Activated CD4-positive, CD25-positive, alpha-beta regulatory T cell treated with anti-CD3 and anti-CD28 coated beads, Interleukin-2, amount 50 U/mL, for 16 hours (primary cell): Measurements from ENCODE around the gene SEC22A.

Experiments used
- DNase-seq: peaks from one replicate; pipeline ENCODE4 v3.0.0-alpha.2; 2020; ENCODE audit warnings: low read depth, low spot score

Gene SEC22A

DNA sequence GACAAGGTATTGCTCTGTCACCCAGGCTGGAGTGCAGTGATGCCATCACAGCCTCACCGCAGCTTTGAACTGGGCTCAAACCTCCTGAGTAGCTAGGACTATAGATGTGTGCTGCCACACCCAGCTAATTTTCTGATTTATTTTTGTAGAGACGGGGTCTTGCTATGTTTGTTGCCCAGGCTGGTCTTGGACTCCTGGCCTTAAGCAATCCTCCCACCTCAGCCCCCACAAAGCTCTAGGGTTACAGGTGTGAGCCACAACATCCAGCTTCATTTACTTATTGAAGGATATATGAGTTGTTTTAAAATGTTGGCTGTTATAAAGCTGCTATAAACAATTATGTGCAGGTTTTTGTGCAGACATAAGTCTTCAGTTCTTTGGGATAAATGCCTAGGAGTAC lies 62.2 kb downstream of the SEC22A start:
- DNase-seq, result no peak

GRCh38 chr3:123267821-123268220 lies 66.1 kb downstream of the SEC22A start:
- no peak for DNase-seq

- DNase-seq, result no peak
Measured at GRCh38 chr3:123270818-123271217, 69.1 kb downstream of the SEC22A start.

GRCh38 chr3:123271466-123272159 lies 69.9 kb downstream of the SEC22A start:
- DNase-seq, result no peak

GRCh38 chr3:123272547-123272946 lies 70.8 kb downstream of the SEC22A start:
- DNase-seq, result no peak

DNA sequence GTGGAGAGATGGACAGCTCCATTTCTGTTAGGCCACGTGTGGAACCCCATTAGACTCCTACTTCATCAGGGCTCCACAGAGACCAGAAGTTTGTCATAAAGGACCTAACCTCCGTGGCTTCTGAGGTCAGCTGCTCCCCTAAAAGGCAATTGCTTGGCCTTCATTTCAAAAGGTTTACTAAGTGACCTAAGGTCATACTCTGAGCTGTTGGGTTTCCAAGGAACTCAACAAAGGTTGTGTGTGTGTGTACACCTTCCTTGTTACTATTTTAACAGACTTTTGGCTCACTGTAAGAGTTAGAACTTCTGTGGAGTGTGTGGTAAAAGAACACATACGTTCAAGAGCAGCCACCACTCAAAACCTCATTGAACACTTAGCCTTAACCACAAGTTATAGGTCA lies 73.9 kb downstream of the SEC22A start:
- DNase-seq, result no peak

- DNase-seq, result no peak
Measured at GRCh38 chr3:123276346-123277006, 74.7 kb downstream of the SEC22A start.

- no peak for DNase-seq
Measured at GRCh38 chr3:123277106-123277505, 75.4 kb downstream of the SEC22A start.

GRCh38 chr3:123278446-123278845 lies 76.7 kb downstream of the SEC22A start:
- no peak for DNase-seq

- DNase-seq, result no peak
Measured at GRCh38 chr3:123279121-123279520, 77.4 kb downstream of the SEC22A start.

- no peak for DNase-seq
Measured at GRCh38 chr3:123281406-123281805, 79.7 kb downstream of the SEC22A start.

DNA sequence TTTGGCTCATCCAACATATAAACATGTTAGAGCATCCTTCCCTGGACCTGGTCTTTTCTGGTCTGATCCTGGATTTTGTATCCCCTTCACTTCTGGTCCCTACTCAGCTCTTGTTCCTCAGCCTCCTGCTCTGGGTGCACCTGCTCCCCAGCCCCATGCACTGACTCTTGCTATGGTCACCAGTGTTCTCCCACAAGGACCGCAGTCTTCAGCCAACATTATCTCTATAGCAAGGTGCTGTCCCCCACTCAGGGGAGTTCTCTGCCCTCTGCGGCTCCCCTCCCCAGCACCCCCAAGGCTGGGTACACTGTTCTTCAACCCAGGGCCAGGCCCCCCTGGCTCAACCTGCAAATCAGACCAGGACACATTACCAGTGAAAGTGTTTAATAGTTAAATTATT lies 80.2 kb downstream of the SEC22A start:
- no peak for DNase-seq

DNA sequence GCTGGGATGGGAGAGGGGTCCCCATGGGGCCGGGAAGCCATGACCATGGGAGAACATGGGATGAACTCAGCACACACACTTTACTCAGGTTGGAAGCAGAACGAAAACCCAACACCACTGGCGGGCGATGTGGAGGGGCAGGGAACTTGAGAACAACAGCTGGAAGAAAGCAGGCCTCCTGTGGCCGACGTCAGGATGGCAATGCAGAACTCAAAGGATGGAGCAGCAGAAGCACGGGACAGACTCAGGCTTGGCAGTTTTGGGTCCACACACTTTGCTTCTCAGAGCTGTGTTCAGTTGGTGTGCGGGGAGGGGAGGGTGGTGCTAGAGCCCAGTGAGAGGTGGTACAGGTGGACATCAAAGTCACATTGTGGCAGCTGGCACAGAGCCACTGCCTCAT lies 80.7 kb downstream of the SEC22A start:
- DNase-seq, result no peak

DNA sequence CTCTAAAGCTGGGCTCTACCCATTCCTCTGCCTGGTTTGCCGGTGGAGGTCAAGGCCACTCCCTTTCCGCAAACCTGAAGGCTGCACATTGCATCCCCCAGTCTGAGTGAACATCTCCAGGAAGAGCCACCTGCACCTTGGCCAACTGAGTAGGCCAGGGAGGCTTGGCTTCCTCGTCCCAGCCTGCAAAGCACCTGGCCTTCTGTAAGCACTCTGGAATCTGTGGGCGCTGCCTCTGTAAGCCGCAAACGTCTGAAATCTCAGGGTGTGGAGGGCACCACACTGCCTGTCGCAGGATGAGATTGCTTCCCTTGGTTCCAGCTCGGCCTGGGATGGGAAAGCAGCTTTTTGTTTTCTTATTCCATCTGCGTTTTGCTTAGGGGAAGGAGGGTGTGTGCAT lies 81.3 kb downstream of the SEC22A start:
- no peak for DNase-seq

DNA sequence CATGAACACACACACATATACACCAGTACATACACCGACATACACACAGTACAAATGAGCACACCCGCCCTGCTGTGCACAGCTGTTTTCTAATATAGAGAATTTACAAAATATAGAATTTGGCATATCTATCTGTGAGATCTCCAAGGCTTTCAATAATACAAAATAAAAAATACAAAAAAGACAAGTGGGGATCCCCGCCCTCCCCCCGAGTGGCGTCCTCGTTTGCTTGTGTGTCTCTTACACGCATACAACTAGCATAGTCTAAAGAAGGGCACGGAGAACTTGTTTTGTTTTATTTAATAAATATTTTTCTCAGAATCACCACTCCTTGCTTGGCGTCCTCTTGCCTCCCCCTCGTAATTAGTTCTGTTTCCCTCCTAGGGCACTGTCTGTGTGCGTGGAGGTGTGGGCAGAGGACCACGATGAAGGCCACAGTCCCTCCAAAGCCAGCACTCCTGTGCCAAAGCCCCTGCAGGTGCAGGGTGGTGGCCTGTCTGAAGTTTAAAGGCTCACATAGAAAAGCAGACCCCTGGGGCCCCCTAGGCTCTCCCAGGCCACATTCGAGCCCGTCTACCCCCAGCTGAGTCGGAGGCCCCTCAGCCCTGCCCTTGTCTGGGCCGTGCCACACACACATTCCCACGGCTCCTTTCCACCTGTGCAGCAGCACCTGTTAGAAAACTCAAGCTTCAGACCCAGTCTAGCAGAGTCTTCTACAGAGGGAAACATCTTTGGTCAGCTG lies 82.1 kb downstream of the SEC22A start:
- no peak for DNase-seq

DNA sequence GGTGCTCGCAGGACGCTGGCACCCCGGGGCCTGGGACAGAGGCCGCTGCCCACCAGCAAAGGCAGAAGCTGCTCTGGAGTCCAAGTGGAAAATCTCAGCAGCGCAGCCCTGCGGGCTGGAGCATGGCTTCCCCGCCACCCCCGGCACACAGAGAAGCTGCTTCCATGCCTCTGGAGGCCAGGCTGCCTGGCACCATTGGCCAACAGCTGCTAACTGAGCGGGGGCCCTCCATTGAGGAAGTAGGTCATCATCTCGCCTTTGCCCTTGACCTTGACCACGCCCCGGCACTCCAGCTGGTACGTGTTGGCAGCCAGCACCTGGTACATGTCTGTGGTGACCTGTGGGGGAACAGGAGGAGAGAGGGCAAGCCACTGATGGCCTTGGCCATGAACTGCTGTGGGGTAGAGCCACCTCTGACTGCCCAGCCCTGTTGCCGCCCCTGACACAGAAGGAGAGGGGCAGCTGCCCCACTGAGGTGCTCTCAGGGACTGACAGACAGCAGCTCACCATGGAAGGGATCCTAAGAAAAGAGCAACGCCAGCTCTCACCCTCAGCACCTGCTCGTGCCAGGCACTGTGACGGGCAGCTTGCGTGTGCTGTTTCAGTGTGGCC lies 82.8 kb downstream of the SEC22A start:
- DNase-seq, result no peak

- no peak for DNase-seq
Measured at GRCh38 chr3:123285066-123285465, 83.3 kb downstream of the SEC22A start.

DNA sequence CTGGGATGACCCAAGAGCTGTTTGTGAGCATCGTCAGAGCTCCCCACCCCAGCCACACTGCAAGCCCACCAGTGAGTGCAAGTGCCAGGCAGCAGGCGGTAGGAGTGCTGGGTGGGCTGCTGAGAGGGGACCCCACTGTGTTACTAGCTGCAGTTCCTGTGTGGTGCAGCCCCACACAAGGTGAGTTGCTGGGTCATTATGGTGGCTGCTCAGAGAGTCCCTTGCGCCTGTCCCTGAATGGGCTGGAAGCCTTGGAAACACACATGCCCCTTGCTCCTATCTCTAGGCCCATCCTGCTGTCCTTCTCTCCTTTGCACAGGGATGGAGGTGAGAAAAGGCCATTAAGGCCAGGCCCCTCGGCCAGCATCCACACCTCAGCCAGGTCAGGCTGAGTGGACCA lies 83.7 kb downstream of the SEC22A start:
- DNase-seq, result no peak

DNA sequence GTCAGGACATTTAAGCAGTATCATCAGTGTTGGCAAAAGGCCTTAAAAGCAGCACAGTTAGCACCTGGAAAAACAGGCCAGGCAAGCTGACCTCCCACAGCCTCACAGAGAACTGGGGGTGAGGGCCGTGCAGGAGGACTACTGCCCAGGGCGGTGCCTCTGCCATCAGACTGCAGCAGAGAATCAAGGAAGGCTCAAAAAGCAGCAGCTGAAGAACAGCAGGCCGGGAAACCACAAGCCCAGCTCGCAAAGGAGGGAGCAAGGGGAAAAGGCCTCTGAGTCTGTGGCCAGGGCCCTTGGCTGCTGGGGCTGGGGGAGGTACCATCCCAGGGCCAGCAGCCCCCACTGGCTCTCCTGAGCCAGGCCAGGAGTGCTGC lies 84.2 kb downstream of the SEC22A start:
- no peak for DNase-seq

DNA sequence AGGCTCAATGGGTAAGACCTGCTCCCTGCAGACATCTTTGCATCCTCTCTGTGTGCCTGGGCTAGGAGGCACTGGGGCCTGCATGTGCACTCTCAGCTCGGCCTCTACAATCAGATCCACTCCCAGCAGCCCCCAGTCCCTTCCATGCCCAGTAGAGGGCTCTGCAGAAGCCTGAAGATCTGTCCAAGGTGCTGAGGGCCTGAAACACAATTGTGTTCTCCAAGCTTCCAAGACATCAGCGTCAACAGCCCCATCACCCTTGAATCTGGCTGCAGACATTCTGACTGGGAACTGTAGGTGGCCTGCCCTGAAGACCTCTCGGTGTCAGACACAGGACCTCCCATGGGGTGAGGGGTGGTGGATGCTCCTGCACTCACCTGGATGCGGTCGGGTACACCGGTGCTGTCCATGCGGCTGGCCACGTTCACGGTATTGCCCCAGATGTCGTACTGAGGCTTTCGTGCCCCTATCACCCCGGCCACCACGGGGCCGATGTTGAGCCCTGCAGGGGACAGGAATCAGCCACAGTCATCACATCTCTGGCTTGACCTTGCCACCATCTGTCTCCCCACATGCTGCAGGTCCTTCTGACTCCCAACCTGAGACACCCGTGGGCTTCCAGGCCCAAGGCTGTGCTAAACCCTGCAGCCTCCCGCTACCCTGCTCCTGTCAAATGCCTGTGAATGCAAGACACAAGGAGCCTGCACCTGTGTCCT lies 84.7 kb downstream of the SEC22A start:
- DNase-seq, result no peak

GRCh38 chr3:123287051-123287961 lies 85.6 kb downstream of the SEC22A start:
- no peak for DNase-seq
